Testis (tissue), 3 donors: ENCODE results near the gene RSRC2. TPM values are rescaled to one million over a fixed set of nuclear protein-coding genes. Genes with fewer than 3 reads are reported as not detected.

Experiments used
- DNase-seq: peaks from one replicate; pipeline ENCODE4 v3.0.0-alpha.2; 2019
- H3K27ac ChIP-seq, 2 donors: fragments of 200-600 bp; sonication (generic); one replicate each; pipeline ENCODE4 v1.5.1; 2019
- H3K27me3 ChIP-seq: fragments of 200-600 bp; sonication (generic); one replicate; pipeline ENCODE4 v1.5.1; 2019
- H3K36me3 ChIP-seq: fragments of 200-600 bp; sonication (generic); one replicate; pipeline ENCODE4 v1.5.1; 2017; ENCODE audit warnings: low read depth; ENCODE audit errors: missing control alignments
- H3K4me1 ChIP-seq: fragments of 200-600 bp; sonication (generic); one replicate; pipeline ENCODE4 v1.5.1; 2019
- H3K4me3 ChIP-seq, 2 donors: fragments of 200-600 bp; sonication (generic); one replicate each; pipeline ENCODE4 v1.5.1; 2017 to 2019
- H3K9me3 ChIP-seq: fragments of 200-600 bp; sonication (generic); one replicate; pipeline ENCODE4 v1.5.1; 2017
- POLR2A ChIP-seq: fragments of 450-650 bp; IDR thresholded peaks from one replicate; pipeline ENCODE4 v1.6.1; 2017; ENCODE audit warnings: antibody characterized with exemption, mild to moderate bottlenecking, moderate library complexity
- WGBS, 2 donors: methylation state at CpG; one replicate each; pipeline ENCODE4 v1.1.5; 2018; 5-methylcytosine and 5-hydroxymethylcytosine counted together
- intact Hi-C: fragments of 100-400 bp; cut with DNase I; formaldehyde crosslinking; loops from one replicate; pipeline ENCODE4 v1.15.1; 2023; ENCODE audit warnings: low total_unique reads
- polyA plus RNA-seq: library from polyadenylated mRNA; stranded (reverse); fragments of 350-450 nt; fragmentation: Illumina TruSeq; extraction: RNeasy Lipid Tissue Mini Kit (QIAGEN cat#74804); gene quantifications from one replicate; pipeline ENCODE4 v1.2.3, GENCODE V29; 2014; ENCODE audit warnings: low read depth, low replicate concordance; ENCODE audit not compliant: insufficient read depth
- total RNA-seq, 2 donors: library from RNA; depleted of rRNA; stranded (reverse); fragments of >200 nt; gene quantifications; one replicate each; pipeline ENCODE4 v1.2.3, GENCODE V29; 2016
- TF ChIP-seq, protein P1 (sequence below), 3 experiments: fragments of 450-650 bp in 2 of 3; fragments of 200-600 bp in 1 of 3; sonication (generic) in 1 of 3; IDR thresholded peaks; one replicate each; pipeline ENCODE4 v1.5.1; 2016 to 2019; ENCODE audit warnings: antibody characterized with exemption in 3 of 3, mild to moderate bottlenecking in 2 of 3, moderate library complexity in 1 of 3

The RSRC2 gene
- total and polyA plus RNA-seq, 3 donors from 2014 or later: 50.7 to 133 (median 93.1) TPM

GRCh38 chr12:122544537-122544936 lies 17.8 kb upstream of the RSRC2 start:
- intact Hi-C loops: no loop called here
- Histone ChIP-seq H3K4me1 (no peaks in the 10 kb centered on the region), H3K9me3 (no peaks in the 10 kb centered on the region), H3K4me3 (no peak overlapping the region), H3K27ac (no peak overlapping the region), H3K36me3 (no peaks in the 10 kb centered on the region), H3K27me3 (no peaks in the 10 kb centered on the region)
- no peak for TF ChIP-seq POLR2A
- 92 to 96% methylated on average over 2 of the region's 2 CpGs for WGBS, 2 donors
- no peak for DNase-seq

- no peak overlapping the region for H3K27ac ChIP-seq
- no peak overlapping the region for H3K4me3 ChIP-seq
- TF ChIP-seq, protein P1, sequence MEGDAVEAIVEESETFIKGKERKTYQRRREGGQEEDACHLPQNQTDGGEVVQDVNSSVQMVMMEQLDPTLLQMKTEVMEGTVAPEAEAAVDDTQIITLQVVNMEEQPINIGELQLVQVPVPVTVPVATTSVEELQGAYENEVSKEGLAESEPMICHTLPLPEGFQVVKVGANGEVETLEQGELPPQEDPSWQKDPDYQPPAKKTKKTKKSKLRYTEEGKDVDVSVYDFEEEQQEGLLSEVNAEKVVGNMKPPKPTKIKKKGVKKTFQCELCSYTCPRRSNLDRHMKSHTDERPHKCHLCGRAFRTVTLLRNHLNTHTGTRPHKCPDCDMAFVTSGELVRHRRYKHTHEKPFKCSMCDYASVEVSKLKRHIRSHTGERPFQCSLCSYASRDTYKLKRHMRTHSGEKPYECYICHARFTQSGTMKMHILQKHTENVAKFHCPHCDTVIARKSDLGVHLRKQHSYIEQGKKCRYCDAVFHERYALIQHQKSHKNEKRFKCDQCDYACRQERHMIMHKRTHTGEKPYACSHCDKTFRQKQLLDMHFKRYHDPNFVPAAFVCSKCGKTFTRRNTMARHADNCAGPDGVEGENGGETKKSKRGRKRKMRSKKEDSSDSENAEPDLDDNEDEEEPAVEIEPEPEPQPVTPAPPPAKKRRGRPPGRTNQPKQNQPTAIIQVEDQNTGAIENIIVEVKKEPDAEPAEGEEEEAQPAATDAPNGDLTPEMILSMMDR (IDR thresholded peaks at IDR 0.05): no peak
- TF ChIP-seq POLR2A: no peak
- no peak for DNase-seq
- intact Hi-C loops: no loop called here
- no peaks in the 10 kb centered on the region for H3K4me1 ChIP-seq
- 95 to 96% methylated on average over 5 of the region's 5 CpGs for WGBS, 2 donors
- H3K27me3 ChIP-seq: no peaks in the 10 kb centered on the region
- no peaks in the 10 kb centered on the region for H3K9me3 ChIP-seq
- H3K36me3 ChIP-seq: no peaks in the 10 kb centered on the region
Measured at GRCh38 chr12:122538496-122538895, 11.8 kb upstream of the RSRC2 start.

GRCh38 chr12:122537021-122537420 lies 10.3 kb upstream of the RSRC2 start:
- no peaks in the 10 kb centered on the region for H3K9me3 ChIP-seq
- H3K4me3 ChIP-seq: no peak overlapping the region
- no peaks in the 10 kb centered on the region for H3K4me1 ChIP-seq
- WGBS, 2 donors: 90 to 95% methylated on average over 4 of the region's 4 CpGs
- DNase-seq: no peak
- TF ChIP-seq, protein P1 (IDR thresholded peaks at IDR 0.05): no peak
- TF ChIP-seq POLR2A: no peak
- H3K27ac ChIP-seq: no peak overlapping the region
- intact Hi-C loops: no loop called here
- no peaks in the 10 kb centered on the region for H3K27me3 ChIP-seq
- H3K36me3 ChIP-seq: no peaks in the 10 kb centered on the region

DNA sequence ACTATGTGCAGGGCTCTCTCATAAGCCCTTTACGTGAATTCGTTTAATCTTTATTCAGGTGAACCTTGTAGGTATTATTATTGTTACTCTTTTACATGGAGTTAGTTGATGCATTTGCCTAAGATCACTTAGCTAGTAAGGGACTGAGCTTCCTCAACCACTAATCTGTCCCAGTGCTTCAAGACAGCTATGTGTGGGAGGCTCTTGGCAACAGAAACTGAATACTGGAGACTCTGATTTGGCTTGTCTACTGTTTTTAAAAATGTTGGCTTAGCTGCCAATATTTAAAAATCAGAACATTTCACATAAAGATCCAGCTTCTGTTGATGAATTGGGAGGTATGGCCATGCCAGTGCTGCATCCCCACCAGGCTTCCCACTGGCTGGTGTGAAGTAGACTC lies 7.1 kb upstream of the RSRC2 start:
- Histone ChIP-seq H3K27me3 (no peaks in the 10 kb centered on the region), H3K4me1 (no peaks in the 10 kb centered on the region), H3K4me3 (no peak overlapping the region), H3K9me3 (no peaks in the 10 kb centered on the region), H3K36me3 (no peaks in the 10 kb centered on the region), H3K27ac (no peak overlapping the region)
- peak; percentile 28 for DNase-seq
- TF ChIP-seq, protein P1 (IDR thresholded peaks at IDR 0.05): no peak
- intact Hi-C loops: no loop called here
- WGBS, 2 donors: 72 to 92% methylated on average over 2 of the region's 2 CpGs

DNA sequence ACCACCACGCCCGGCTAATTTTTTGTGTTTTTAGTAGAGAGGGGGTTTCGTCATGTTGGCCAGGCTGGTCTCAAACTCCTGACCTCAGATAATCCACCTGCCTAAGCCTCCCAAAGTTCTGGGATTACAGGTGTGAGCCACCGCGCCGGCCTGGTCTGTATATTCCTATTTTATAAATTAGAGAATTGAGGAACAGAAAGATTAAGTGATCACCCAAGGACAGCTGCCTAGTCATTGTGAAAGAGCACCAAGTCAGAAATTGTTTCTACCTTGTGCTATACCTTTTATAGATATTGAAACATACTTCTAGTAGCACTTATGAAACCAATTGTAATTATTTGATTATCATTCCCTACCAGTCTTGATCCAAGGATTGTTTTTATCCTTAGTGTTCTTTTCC lies 2.3 kb upstream of the RSRC2 start:
- intact Hi-C loops: no loop called here

More for the DNA sequence above, 2.3 kb upstream of the RSRC2 start:
- Histone ChIP-seq H3K27me3 (no peaks in the 10 kb centered on the region), H3K36me3 (no peaks in the 10 kb centered on the region), H3K4me3 (no peak overlapping the region), H3K27ac (no peak overlapping the region), H3K4me1 (peaks cover 9% of the 10 kb centered on the region), H3K9me3 (no peaks in the 10 kb centered on the region)
- 92 to 97% methylated on average over 6 of the region's 6 CpGs for WGBS, 2 donors
- no peak for DNase-seq
- TF ChIP-seq, protein P1 (IDR thresholded peaks at IDR 0.05): no peak
- no peak for TF ChIP-seq POLR2A
